ENCODE data around the gene BATF3.
A peak's percentile ranks its signal among the peaks of the same experiment; 100 is the strongest.

Gene BATF3

GRCh38 chr1:212647004-212647403 is 52.6 kb downstream of the BATF3 start:
- H3K4me3 ChIP-seq (ENCODE audit: low read depth, low read length), result no peak overlapping the region
- DNase-seq (ENCODE audit: low read depth), result no peak
- TF ChIP-seq CTCF (conservative IDR thresholded peaks at IDR 0.05; ENCODE audit: low read depth, low read length), result no peak

- DNase-seq (ENCODE audit: low read depth), result no peak
- no peak for TF ChIP-seq CTCF (conservative IDR thresholded peaks at IDR 0.05; ENCODE audit: low read depth, low read length)
- H3K4me3 ChIP-seq (ENCODE audit: low read depth, low read length), result no peak overlapping the region
Measured at GRCh38 chr1:212646588-212646987, 53.1 kb downstream of the BATF3 start.

DNA sequence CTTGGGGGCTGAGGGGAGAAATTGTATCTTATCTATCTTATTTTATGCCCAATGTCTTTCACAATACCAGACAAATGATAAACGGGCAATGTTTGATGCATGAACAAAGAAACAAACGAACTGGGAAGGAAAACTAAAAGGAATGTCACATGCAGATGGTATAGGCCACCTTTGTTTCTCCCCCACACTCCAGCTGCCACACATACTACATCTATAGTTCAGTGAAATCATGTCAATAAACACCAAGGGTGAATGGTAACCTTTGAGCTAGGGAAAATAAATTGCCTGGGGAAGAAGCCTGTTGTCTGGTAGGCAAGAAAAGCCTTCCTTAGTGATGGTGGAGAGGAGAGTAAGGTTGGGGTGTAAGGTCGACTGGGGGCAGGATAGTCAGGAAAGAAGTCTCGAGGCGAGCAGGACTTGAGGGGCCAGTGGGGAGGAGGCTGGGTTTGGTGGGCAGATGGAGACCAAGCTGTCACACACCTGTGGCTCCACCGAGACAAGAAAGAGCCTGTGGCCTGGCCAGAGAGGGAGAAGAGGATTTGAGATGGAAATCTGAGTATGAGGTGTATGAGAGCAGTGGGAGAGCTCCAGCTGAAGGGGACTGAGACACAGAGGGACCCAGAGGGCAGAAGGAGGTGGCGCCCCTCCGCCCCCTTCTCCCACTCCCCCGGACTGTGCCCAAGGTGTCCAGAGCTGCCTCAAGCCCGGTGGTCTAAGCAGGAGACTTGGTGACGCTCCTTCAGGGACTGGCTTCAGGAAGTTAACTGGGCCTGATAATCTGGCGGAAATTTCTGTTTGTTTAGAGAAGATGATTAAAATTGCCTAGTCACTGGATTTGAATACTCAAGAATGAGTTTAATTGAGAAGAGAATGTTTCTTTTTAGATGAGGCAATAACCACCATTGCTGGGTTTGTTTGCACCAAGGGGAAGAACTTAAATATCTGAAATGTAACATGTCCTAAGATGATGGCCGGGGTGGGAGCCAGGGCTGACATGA is 53.8 kb downstream of the BATF3 start:
- TF ChIP-seq CTCF (conservative IDR thresholded peaks at IDR 0.05; ENCODE audit: low read depth, low read length), result no peak
- no peak for DNase-seq (ENCODE audit: low read depth)

GRCh38 chr1:212644866-212645545 is 54.6 kb downstream of the BATF3 start:
- no peak for DNase-seq (ENCODE audit: low read depth)
- H3K4me3 ChIP-seq (ENCODE audit: low read depth, low read length), result no peak overlapping the region
- no peak for TF ChIP-seq CTCF (conservative IDR thresholded peaks at IDR 0.05; ENCODE audit: low read depth, low read length)

More for the DNA sequence above, 53.8 kb downstream of the BATF3 start:
- H3K4me3 ChIP-seq (ENCODE audit: low read depth, low read length), result no peak overlapping the region

- H3K4me3 ChIP-seq (ENCODE audit: low read depth, low read length), result no peak overlapping the region
- TF ChIP-seq CTCF (conservative IDR thresholded peaks at IDR 0.05; ENCODE audit: low read depth, low read length), result no peak
Measured at GRCh38 chr1:212643877-212644276, 55.8 kb downstream of the BATF3 start.

DNA sequence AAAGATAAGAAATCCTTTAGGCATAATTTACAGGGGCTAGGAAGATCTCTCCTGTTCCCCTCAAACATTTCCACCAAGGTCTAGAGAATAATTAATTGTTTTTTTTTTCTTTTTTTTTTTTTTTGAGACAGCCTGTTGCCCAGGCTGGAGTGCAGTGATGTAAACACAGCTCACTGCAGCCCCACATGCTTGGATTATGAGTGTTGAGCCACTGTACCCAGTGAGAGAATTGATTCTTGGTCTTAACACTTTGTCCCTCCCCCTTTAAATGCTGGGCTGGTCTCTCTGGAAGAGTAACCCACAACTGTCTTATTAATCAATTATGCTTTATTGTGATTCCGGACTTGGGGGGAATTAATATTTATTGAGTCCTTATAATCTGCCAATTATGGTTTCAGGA is 57.7 kb downstream of the BATF3 start:
- H3K4me3 ChIP-seq (ENCODE audit: low read depth, low read length), result no peak overlapping the region
- no peak for TF ChIP-seq CTCF (conservative IDR thresholded peaks at IDR 0.05; ENCODE audit: low read depth, low read length)
- peak; percentile 33 for DNase-seq (ENCODE audit: low read depth)

More at GRCh38 chr1:212643877-212644276, 55.8 kb downstream of the BATF3 start:
- DNase-seq (ENCODE audit: low read depth), result no peak

All from choroid plexus epithelial cell (primary cell).